Bladder microvascular endothelial cell (primary cell): ENCODE results near the gene C8A. TPM values are rescaled to one million over a fixed set of nuclear protein-coding genes. Genes with fewer than 3 reads are reported as not detected.

ENCODE experiments used
- total RNA-seq: library from RNA; depleted of rRNA; stranded (reverse); fragments of >200 nt; gene quantifications from 2 replicates; pipeline ENCODE4 v1.2.3, GENCODE V29; 2014

Gene C8A
- total RNA-seq, result not detected in 2 replicates

GRCh38 chr1:56854521-56855099 lies at the start of gene C8A:
TSS of gene C8A (plus strand) at chr1:56854797. CDS start at chr1:56854902, 105 bp downstream.

GRCh38 chr1:56819387-56819899 lies 35.2 kb upstream of the C8A start, which contains the start of gene FYB2:
TSS of gene FYB2 (minus strand) at chr1:56819404. CDS start at chr1:56819290, 114 bp downstream.

GRCh38 chr1:56965916-56966697 lies 111.5 kb downstream of the C8A start, which contains the start of gene C8B:
TSS of gene C8B (minus strand) at chr1:56966015. CDS start at chr1:56965948, 67 bp downstream.

Other genes starting within 250 kb of the C8A start
- 0.32 and 2.5 TPM in 2 replicates for gene PRKAA2, start 209.5 kb upstream of the C8A start, total RNA-seq
- gene FYB2, start 35.4 kb upstream of the C8A start, total RNA-seq, result not detected in 2 replicates
- gene C8B, start 111.2 kb downstream of the C8A start, total RNA-seq, result not detected in 2 replicates